SK-N-SH (cell line): ENCODE measurements around the gene ERC2. TPM values are rescaled to one million over a fixed set of nuclear protein-coding genes. Genes with fewer than 3 reads are reported as not detected.

Source experiments
- CTCF ChIA-PET: fragments of 300-600, 350-600 bp; formaldehyde crosslinking; extraction: SDS; loops from one replicate; lab custom pipeline; 2021; lab: Yijun Ruan, JAX
- POLR2A ChIA-PET: fragments of 350-600 bp; sonication (Branson Sonifier 250); formaldehyde crosslinking; extraction: SDS; loops from one replicate; lab custom pipeline; 2020; ENCODE audit warnings: antibody characterized with exemption, inconsistent platforms; lab: Yijun Ruan, JAX
- DNase-seq: peaks from one replicate; pipeline ENCODE4 v3.0.0; 2012
- H2AFZ ChIP-seq: fragments of 200-600 bp; sonication (generic); 2 replicates; pipeline ENCODE4 v1.8.1; 2016; ENCODE audit warnings: antibody characterized with exemption, mild to moderate bottlenecking, low read depth
- H3F3A ChIP-seq: fragments of 200-600 bp; sonication (generic); replicated peaks from 2 replicates; pipeline ENCODE3; 2016; ENCODE audit warnings: antibody characterized with exemption, mild to moderate bottlenecking; ENCODE audit not compliant: insufficient read depth
- H3K27ac ChIP-seq, 2 experiments: fragments of 200-500 bp in 1 of 2; fragments of 200-600 bp in 1 of 2; sonication (Bioruptor generic) in 1 of 2; sonication (generic), shearing (Covaris generic) in 1 of 2; 2 replicates each; pipeline versions ENCODE4 v1.5.1 to v1.6.1; 2014 to 2016; ENCODE audit warnings: low read depth in 2 of 2, inconsistent platforms in 1 of 2, low read length in 1 of 2, mild to moderate bottlenecking in 1 of 2, mixed read lengths in 1 of 2
- H3K27me3 ChIP-seq: fragments of 200-600 bp; sonication (generic), shearing (Covaris generic); 2 replicates; pipeline ENCODE4 v1.6.1; 2016; ENCODE audit warnings: mixed run types; ENCODE audit not compliant: insufficient read depth
- H3K36me3 ChIP-seq, 2 experiments: fragments of 200-500 bp in 1 of 2; fragments of 200-600 bp in 1 of 2; sonication (Bioruptor generic) in 1 of 2; sonication (generic) in 1 of 2; replicated peaks in 1 of 2; 2 replicates each; pipeline versions ENCODE3 to v1.5.1; 2014 to 2016; ENCODE audit warnings: low read length in 1 of 2, mild to moderate bottlenecking in 1 of 2; ENCODE audit not compliant: insufficient read depth in 2 of 2, control insufficient read depth in 1 of 2
- H3K4me1 ChIP-seq, 2 experiments: fragments of 200-500 bp in 1 of 2; fragments of 200-600 bp in 1 of 2; sonication (Bioruptor generic) in 1 of 2; sonication (generic), shearing (Covaris generic) in 1 of 2; 2 replicates each; pipeline versions ENCODE4 v1.5.1 to v1.6.1; 2014 to 2016; ENCODE audit warnings: low read depth in 1 of 2, low read length in 1 of 2, mixed run types in 1 of 2; ENCODE audit not compliant: insufficient read depth in 2 of 2, control insufficient read depth in 1 of 2
- H3K4me2 ChIP-seq: fragments of 200-600 bp; sonication (generic), shearing (Covaris generic); 2 replicates; pipeline ENCODE4 v1.6.1; 2017; ENCODE audit warnings: mixed run types
- H3K4me3 ChIP-seq, 2 experiments: fragments of 200-500 bp in 1 of 2; fragments of 200-600 bp in 1 of 2; sonication (Bioruptor generic) in 1 of 2; sonication (generic), shearing (Covaris generic) in 1 of 2; 2 replicates each; pipeline versions ENCODE4 v1.5.1 to v1.8.1; 2014 to 2016; ENCODE audit warnings: low read depth in 2 of 2, inconsistent platforms in 1 of 2, low read length in 1 of 2, mild to moderate bottlenecking in 1 of 2, mixed read lengths in 1 of 2, moderate library complexity in 1 of 2
- H3K79me2 ChIP-seq: fragments of 200-600 bp; sonication (generic); 2 replicates; pipeline ENCODE4 v1.8.1; 2017; ENCODE audit warnings: mild to moderate bottlenecking; ENCODE audit not compliant: insufficient read depth
- H3K9ac ChIP-seq: fragments of 200-600 bp; sonication (generic); 2 replicates; pipeline ENCODE4 v1.6.1; 2017; ENCODE audit warnings: mixed run types
- H3K9me2 ChIP-seq: fragments of 200-600 bp; sonication (generic); 2 replicates; pipeline ENCODE4 v1.6.1; 2017; ENCODE audit warnings: mixed run types
- H3K9me3 ChIP-seq: fragments of 200-600 bp; sonication (generic); 2 replicates; pipeline ENCODE4 v1.6.1; 2017; ENCODE audit warnings: mixed run types, mild to moderate bottlenecking, moderate library complexity
- H4K20me1 ChIP-seq: fragments of 200-600 bp; sonication (generic); 2 replicates; pipeline ENCODE4 v1.6.1; 2017; ENCODE audit warnings: mild to moderate bottlenecking, mixed run types; ENCODE audit not compliant: insufficient read depth
- GABPA ChIP-seq: IDR thresholded peaks from 2 replicates; pipeline ENCODE4 v1.4.0; 2012; ENCODE audit warnings: low read depth, mild to moderate bottlenecking
- GATA2 ChIP-seq: sonication (generic); formaldehyde crosslinking; IDR thresholded peaks from 2 replicates; pipeline ENCODE4 v1.5.0; 2020; ENCODE audit warnings: mild to moderate bottlenecking, missing genetic modification reagents
- MAX ChIP-seq: IDR thresholded peaks from 2 replicates; pipeline ENCODE4 v1.4.0; 2012; ENCODE audit warnings: low read depth
- MXI1 ChIP-seq: IDR thresholded peaks from 2 replicates; pipeline ENCODE4 v1.6.1; 2012; ENCODE audit warnings: mild to moderate bottlenecking, low read depth, low read length, improper control_type of control experiment
- NRF1 ChIP-seq: IDR thresholded peaks from 2 replicates; pipeline ENCODE4 v1.6.1; 2012; ENCODE audit warnings: low read depth, mild to moderate bottlenecking, low read length
- REST ChIP-seq: IDR thresholded peaks from 2 replicates; pipeline ENCODE4 v1.6.1; 2012; ENCODE audit warnings: mild to moderate bottlenecking, low read depth, low read length, moderate library complexity
- SMC3 ChIP-seq: IDR thresholded peaks from 2 replicates; pipeline ENCODE4 v1.6.1; 2012; ENCODE audit warnings: low read depth, low read length, improper control_type of control experiment
- TCF12 ChIP-seq: IDR thresholded peaks from 2 replicates; pipeline ENCODE4 v1.4.0; 2012
- YY1 ChIP-seq: IDR thresholded peaks from 2 replicates; pipeline ENCODE4 v1.4.0; 2012; ENCODE audit warnings: low read depth, mild to moderate bottlenecking
- WGBS: methylation state at CpG from one replicate; pipeline ENCODE4 v1.1.6; 2017; ENCODE audit warnings: low lambda C conversion rate; 5-methylcytosine and 5-hydroxymethylcytosine counted together
- polyA plus RNA-seq, 3 experiments: library from polyadenylated mRNA; depleted of rRNA; stranded (reverse); fragments of >200 nt; gene quantifications; 2 replicates each; pipeline ENCODE4 v1.2.3, GENCODE V29; 2012
- TF ChIP-seq, protein P1 (sequence below): IDR thresholded peaks from 2 replicates; pipeline ENCODE4 v1.4.0; 2012; ENCODE audit warnings: low read depth, borderline replicate concordance
- TF ChIP-seq, protein P2 (sequence below): IDR thresholded peaks from 2 replicates; pipeline ENCODE4; 2012
- TF ChIP-seq, protein P3 (sequence below): IDR thresholded peaks from 2 replicates; pipeline ENCODE4 v1.4.0; 2012; ENCODE audit warnings: low read depth, borderline replicate concordance

Gene ERC2
- polyA plus RNA-seq, 1 of the 3 experiments (the other 2 are of a cell fraction) = 1.6 TPM

GRCh38 chr3:55911266-55911665 is 557.0 kb downstream of the ERC2 start:
- ChIA-PET POLR2A (no interaction called here), CTCF (no interaction called here)
- no peak overlapping the region for H3K27ac ChIP-seq
- 55% methylated on average over 4 of the region's 4 CpGs for WGBS
- no peaks in the 10 kb centered on the region for H3F3A ChIP-seq
- H3K9me3 ChIP-seq = no peaks in the 10 kb centered on the region
- H2AFZ ChIP-seq = no peak overlapping the region
- H3K27me3 ChIP-seq = no peaks in the 10 kb centered on the region
- H3K79me2 ChIP-seq = no peaks in the 10 kb centered on the region
- no peak overlapping the region for H3K9ac ChIP-seq
- no peaks in the 10 kb centered on the region for H3K36me3 ChIP-seq
- no peak for DNase-seq
- TF ChIP-seq SMC3 (no peak), GABPA (no peak), NRF1 (no peak)
- TF ChIP-seq, protein P1, sequence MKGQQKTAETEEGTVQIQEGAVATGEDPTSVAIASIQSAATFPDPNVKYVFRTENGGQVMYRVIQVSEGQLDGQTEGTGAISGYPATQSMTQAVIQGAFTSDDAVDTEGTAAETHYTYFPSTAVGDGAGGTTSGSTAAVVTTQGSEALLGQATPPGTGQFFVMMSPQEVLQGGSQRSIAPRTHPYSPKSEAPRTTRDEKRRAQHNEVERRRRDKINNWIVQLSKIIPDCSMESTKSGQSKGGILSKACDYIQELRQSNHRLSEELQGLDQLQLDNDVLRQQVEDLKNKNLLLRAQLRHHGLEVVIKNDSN = no peak
- no peak overlapping the region for H3K4me2 ChIP-seq
- no peaks in the 10 kb centered on the region for H3K9me2 ChIP-seq
- no peaks in the 10 kb centered on the region for H4K20me1 ChIP-seq
- no peak overlapping the region for H3K4me3 ChIP-seq
- peaks cover 0 to 3% of the 10 kb centered on the region in 2 experiments; a peak in 1 of 4 replicates for H3K4me1 ChIP-seq

- Histone ChIP-seq H3K27ac (no peak overlapping the region), H3K4me3 (no peak overlapping the region), H4K20me1 (no peaks in the 10 kb centered on the region), H3F3A (no peaks in the 10 kb centered on the region), H3K27me3 (no peaks in the 10 kb centered on the region), H3K36me3 (no peaks in the 10 kb centered on the region), H3K9ac (no peak overlapping the region), H2AFZ (no peak overlapping the region), H3K4me2 (no peak overlapping the region), H3K4me1 (peaks cover 0 to 3% of the 10 kb centered on the region in 2 experiments; a peak in 1 of 4 replicates), H3K9me2 (no peaks in the 10 kb centered on the region), H3K9me3 (no peaks in the 10 kb centered on the region), H3K79me2 (no peaks in the 10 kb centered on the region)
- DNase-seq = no peak
- WGBS = 53% methylated on average over 1 of the region's 1 CpG
- ChIA-PET CTCF (no interaction called here), POLR2A (no interaction called here)
- TF ChIP-seq REST (no peak), YY1 (no peak), MAX (no peak), NRF1 (no peak), GABPA (no peak), GATA2 (CRISPR knock-in tag) (no peak), TCF12 (no peak), MXI1 (no peak)
- TF ChIP-seq, protein P2, sequence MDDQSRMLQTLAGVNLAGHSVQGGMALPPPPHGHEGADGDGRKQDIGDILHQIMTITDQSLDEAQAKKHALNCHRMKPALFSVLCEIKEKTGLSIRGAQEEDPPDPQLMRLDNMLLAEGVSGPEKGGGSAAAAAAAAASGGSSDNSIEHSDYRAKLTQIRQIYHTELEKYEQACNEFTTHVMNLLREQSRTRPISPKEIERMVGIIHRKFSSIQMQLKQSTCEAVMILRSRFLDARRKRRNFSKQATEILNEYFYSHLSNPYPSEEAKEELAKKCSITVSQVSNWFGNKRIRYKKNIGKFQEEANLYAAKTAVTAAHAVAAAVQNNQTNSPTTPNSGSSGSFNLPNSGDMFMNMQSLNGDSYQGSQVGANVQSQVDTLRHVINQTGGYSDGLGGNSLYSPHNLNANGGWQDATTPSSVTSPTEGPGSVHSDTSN = no peak
- TF ChIP-seq, protein P3, sequence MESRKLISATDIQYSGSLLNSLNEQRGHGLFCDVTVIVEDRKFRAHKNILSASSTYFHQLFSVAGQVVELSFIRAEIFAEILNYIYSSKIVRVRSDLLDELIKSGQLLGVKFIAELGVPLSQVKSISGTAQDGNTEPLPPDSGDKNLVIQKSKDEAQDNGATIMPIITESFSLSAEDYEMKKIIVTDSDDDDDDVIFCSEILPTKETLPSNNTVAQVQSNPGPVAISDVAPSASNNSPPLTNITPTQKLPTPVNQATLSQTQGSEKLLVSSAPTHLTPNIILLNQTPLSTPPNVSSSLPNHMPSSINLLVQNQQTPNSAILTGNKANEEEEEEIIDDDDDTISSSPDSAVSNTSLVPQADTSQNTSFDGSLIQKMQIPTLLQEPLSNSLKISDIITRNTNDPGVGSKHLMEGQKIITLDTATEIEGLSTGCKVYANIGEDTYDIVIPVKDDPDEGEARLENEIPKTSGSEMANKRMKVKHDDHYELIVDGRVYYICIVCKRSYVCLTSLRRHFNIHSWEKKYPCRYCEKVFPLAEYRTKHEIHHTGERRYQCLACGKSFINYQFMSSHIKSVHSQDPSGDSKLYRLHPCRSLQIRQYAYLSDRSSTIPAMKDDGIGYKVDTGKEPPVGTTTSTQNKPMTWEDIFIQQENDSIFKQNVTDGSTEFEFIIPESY = no peak
These were observed 557.7 kb downstream of the ERC2 start for GRCh38 chr3:55910543-55910942.
